HG03066 (cell line): ENCODE data around the gene GRPEL1.
A peak's percentile ranks its signal among the peaks of the same experiment; 100 is the strongest.

Experiments
- ATAC-seq: cut with Tn5 transposase; IDR thresholded peaks from one replicate; pipeline ENCODE4 v1.9.1; 2021; ENCODE audit warnings: low read depth; ENCODE audit not compliant: unreplicated experiment

The GRPEL1 gene

GRCh38 chr4:7067126-7067451, 775 bp downstream of the GRPEL1 start:
- ATAC-seq, result no peak

- no peak for ATAC-seq
Observed at GRCh38 chr4:7066493-7066892, 1.4 kb downstream of the GRPEL1 start.

- no peak for ATAC-seq
Observed at GRCh38 chr4:7066006-7066405, 1.9 kb downstream of the GRPEL1 start.

GRCh38 chr4:7063362-7063761, 4.5 kb downstream of the GRPEL1 start:
- ATAC-seq, result no peak

- ATAC-seq, result no peak
Observed at GRCh38 chr4:7062816-7063215, 5.0 kb downstream of the GRPEL1 start.

GRCh38 chr4:7061815-7062214, 6.0 kb downstream of the GRPEL1 start:
- ATAC-seq, result no peak

GRCh38 chr4:7060346-7061150, 7.3 kb downstream of the GRPEL1 start:
- ATAC-seq, result no peak

GRCh38 chr4:7059662-7060061, 8.2 kb downstream of the GRPEL1 start:
- ATAC-seq, result no peak

- peak; percentile 10 for ATAC-seq
Observed at GRCh38 chr4:7058792-7059191, 9.1 kb downstream of the GRPEL1 start.

- no peak for ATAC-seq
Observed at GRCh38 chr4:7055990-7056325, 11.9 kb downstream of the GRPEL1 start.

GRCh38 chr4:7055111-7055989, 12.5 kb downstream of the GRPEL1 start:
- ATAC-seq, result no peak

- ATAC-seq, result no peak
Observed at GRCh38 chr4:7054106-7054880, 13.6 kb downstream of the GRPEL1 start.

GRCh38 chr4:7052923-7053715, 14.7 kb downstream of the GRPEL1 start:
- ATAC-seq, result no peak

GRCh38 chr4:7052313-7052712, 15.6 kb downstream of the GRPEL1 start:
- no peak for ATAC-seq

- ATAC-seq, result no peak
Observed at GRCh38 chr4:7051905-7052304, 16.0 kb downstream of the GRPEL1 start.

- ATAC-seq, result no peak
Observed at GRCh38 chr4:7051144-7051495, 16.7 kb downstream of the GRPEL1 start.

GRCh38 chr4:7050481-7051143, 17.3 kb downstream of the GRPEL1 start:
- ATAC-seq, result no peak

- no peak for ATAC-seq
Observed at GRCh38 chr4:7049739-7050138, 18.1 kb downstream of the GRPEL1 start.

GRCh38 chr4:7049295-7049694, 18.6 kb downstream of the GRPEL1 start:
- ATAC-seq, result no peak

GRCh38 chr4:7048642-7049041, 19.2 kb downstream of the GRPEL1 start:
- no peak for ATAC-seq
